Neural crest cell (in vitro differentiated cells): ENCODE measurements around the gene RNASE11. TPM values are rescaled to one million over a fixed set of nuclear protein-coding genes. Genes with fewer than 3 reads are reported as not detected.

ENCODE experiments used
- DNase-seq: peaks from one replicate; pipeline ENCODE4 v3.0.0; 2021; ENCODE audit warnings: low read depth, mixed read lengths, low spot score
- H3K27ac Mint-ChIP-seq: one replicate; pipeline ENCODE4 v1.8.0; 2021; ENCODE audit warnings: mild to moderate bottlenecking, mixed read lengths; ENCODE audit not compliant: unreplicated experiment
- H3K27me3 Mint-ChIP-seq: 2 replicates; pipeline ENCODE4 v1.8.0; 2021; ENCODE audit warnings: low read depth, mild to moderate bottlenecking, mixed read lengths
- H3K36me3 Mint-ChIP-seq: 2 replicates; pipeline ENCODE4 v1.8.0; 2021; ENCODE audit warnings: low read depth, mild to moderate bottlenecking, mixed read lengths
- H3K4me1 Mint-ChIP-seq: 2 replicates; pipeline ENCODE4 v1.8.0; 2021; ENCODE audit warnings: mixed read lengths
- H3K4me3 Mint-ChIP-seq: one replicate; pipeline ENCODE4 v1.8.0; 2021; ENCODE audit warnings: mild to moderate bottlenecking, mixed read lengths
- H3K9me3 Mint-ChIP-seq: 2 replicates; pipeline ENCODE4 v1.8.0; 2021; ENCODE audit warnings: mixed read lengths
- CTCF ChIP-seq: fragments of 200-600 bp; sonication (generic); conservative IDR thresholded peaks from 2 replicates; pipeline ENCODE4 v1.5.0; 2021; ENCODE audit warnings: antibody characterized with exemption, mild to moderate bottlenecking
- total RNA-seq: library from RNA; stranded (reverse); gene quantifications from 2 replicates; pipeline ENCODE4 v1.2.1, GENCODE V29; 2021

RNASE11 gene
- total RNA-seq, 1 donor from 2014 or later = not detected

GRCh38 chr14:20630340-20631022 lies 42.7 kb upstream of the RNASE11 start:
- H3K9me3 Mint-ChIP-seq = peaks cover 8% of the 10 kb centered on the region
- H3K27ac Mint-ChIP-seq = no peak overlapping the region
- H3K4me1 Mint-ChIP-seq = peaks cover 48% of the 10 kb centered on the region
- H3K27me3 Mint-ChIP-seq = peaks cover 97% of the 10 kb centered on the region
- no peak for TF ChIP-seq CTCF
- H3K4me3 Mint-ChIP-seq = peak overlapping the region; percentile 82
- peaks cover 9% of the 10 kb centered on the region for H3K36me3 Mint-ChIP-seq
- DNase-seq = no peak

GRCh38 chr14:20628063-20628854 lies 40.5 kb upstream of the RNASE11 start:
- Mint-ChIP-seq H3K9me3 (peaks cover 4% of the 10 kb centered on the region), H3K4me1 (peaks cover 65% of the 10 kb centered on the region), H3K4me3 (peak overlapping the region; percentile 48), H3K36me3 (peaks cover 10% of the 10 kb centered on the region), H3K27ac (no peak overlapping the region), H3K27me3 (peaks cover 96% of the 10 kb centered on the region)
- no peak for TF ChIP-seq CTCF
- no peak for DNase-seq

- no peak for TF ChIP-seq CTCF
- peak overlapping the region; percentile 48 for H3K4me3 Mint-ChIP-seq
- H3K4me1 Mint-ChIP-seq = peaks cover 58% of the 10 kb centered on the region
- H3K27me3 Mint-ChIP-seq = peaks cover 96% of the 10 kb centered on the region
- no peak for DNase-seq
- H3K27ac Mint-ChIP-seq = no peak overlapping the region
- peaks cover 5% of the 10 kb centered on the region for H3K36me3 Mint-ChIP-seq
- H3K9me3 Mint-ChIP-seq = no peaks in the 10 kb centered on the region
Observed at GRCh38 chr14:20627346-20628027, 39.7 kb upstream of the RNASE11 start.

GRCh38 chr14:20626274-20626673 lies 38.5 kb upstream of the RNASE11 start:
- Mint-ChIP-seq H3K27ac (no peak overlapping the region), H3K27me3 (peaks cover 92% of the 10 kb centered on the region), H3K9me3 (no peaks in the 10 kb centered on the region), H3K4me1 (peaks cover 56% of the 10 kb centered on the region), H3K4me3 (peak overlapping the region; percentile 89), H3K36me3 (peaks cover 8% of the 10 kb centered on the region)
- DNase-seq = no peak
- no peak for TF ChIP-seq CTCF

- peak overlapping the region; percentile 89 for H3K4me3 Mint-ChIP-seq
- no peaks in the 10 kb centered on the region for H3K9me3 Mint-ChIP-seq
- no peak overlapping the region for H3K27ac Mint-ChIP-seq
- DNase-seq = peak; percentile 29
- H3K4me1 Mint-ChIP-seq = peaks cover 47% of the 10 kb centered on the region
- H3K36me3 Mint-ChIP-seq = peaks cover 8% of the 10 kb centered on the region
- no peak for TF ChIP-seq CTCF
- peaks cover 77% of the 10 kb centered on the region for H3K27me3 Mint-ChIP-seq
Observed at GRCh38 chr14:20624495-20625070, 36.8 kb upstream of the RNASE11 start.
